A673 (cell line): ENCODE measurements around the gene WDR72.

Experiments
- EZH2 ChIP-seq: fragments of 200-600 bp; sonication (generic); IDR thresholded peaks from 2 replicates; pipeline ENCODE4 v1.6.1; 2017; ENCODE audit warnings: borderline replicate concordance, low read depth, mild to moderate bottlenecking, mixed read lengths, antibody characterized with exemption, low read length; ENCODE audit not compliant: poor library complexity, severe bottlenecking
- TF ChIP-seq, protein P1 (sequence below): fragments of 300-800, 200-600 bp; sonication (generic); conservative IDR thresholded peaks from 2 replicates; pipeline ENCODE4 v1.5.1; 2017; ENCODE audit warnings: low read depth, mild to moderate bottlenecking, antibody characterized with exemption, low read length, moderate library complexity, mixed read lengths

DNA sequence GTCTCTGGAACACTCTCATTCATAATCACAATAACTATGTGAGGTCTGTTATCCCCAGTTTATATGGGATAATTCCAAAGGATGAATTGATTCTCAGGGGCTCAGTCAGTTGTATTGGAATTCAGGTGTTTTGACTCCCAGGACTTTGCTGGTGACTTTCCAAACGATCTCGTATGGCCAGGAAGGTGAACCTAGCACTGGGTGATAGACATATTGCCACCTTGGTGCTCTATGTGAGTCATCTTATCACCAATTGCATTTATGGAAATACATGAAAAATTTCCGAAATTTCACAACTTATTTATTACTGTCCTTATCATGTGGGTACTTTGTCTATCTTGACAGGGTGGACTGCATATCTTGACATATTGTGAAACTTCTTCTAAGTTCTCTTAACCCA, 287.3 kb downstream of the WDR72 start:
- TF ChIP-seq, protein P1, sequence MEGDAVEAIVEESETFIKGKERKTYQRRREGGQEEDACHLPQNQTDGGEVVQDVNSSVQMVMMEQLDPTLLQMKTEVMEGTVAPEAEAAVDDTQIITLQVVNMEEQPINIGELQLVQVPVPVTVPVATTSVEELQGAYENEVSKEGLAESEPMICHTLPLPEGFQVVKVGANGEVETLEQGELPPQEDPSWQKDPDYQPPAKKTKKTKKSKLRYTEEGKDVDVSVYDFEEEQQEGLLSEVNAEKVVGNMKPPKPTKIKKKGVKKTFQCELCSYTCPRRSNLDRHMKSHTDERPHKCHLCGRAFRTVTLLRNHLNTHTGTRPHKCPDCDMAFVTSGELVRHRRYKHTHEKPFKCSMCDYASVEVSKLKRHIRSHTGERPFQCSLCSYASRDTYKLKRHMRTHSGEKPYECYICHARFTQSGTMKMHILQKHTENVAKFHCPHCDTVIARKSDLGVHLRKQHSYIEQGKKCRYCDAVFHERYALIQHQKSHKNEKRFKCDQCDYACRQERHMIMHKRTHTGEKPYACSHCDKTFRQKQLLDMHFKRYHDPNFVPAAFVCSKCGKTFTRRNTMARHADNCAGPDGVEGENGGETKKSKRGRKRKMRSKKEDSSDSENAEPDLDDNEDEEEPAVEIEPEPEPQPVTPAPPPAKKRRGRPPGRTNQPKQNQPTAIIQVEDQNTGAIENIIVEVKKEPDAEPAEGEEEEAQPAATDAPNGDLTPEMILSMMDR, result no peak
- no peak for TF ChIP-seq EZH2
